Hematopoietic multipotent progenitor cell treated with erythropoietin and hydrocortisone succinate and interleukin-3 and kit ligand, for 15 days (in vitro differentiated cells): Measurements from ENCODE around the gene KLHL2.
"Not testable (repeated sequence)": the region's sequence is repeated elsewhere in the genome, so short reads cannot be mapped to it uniquely, and the experiment has no call there.

Source experiments
- DNase-seq: peaks from one replicate; pipeline ENCODE4 v3.0.0-alpha.2; 2015; ENCODE audit warnings: low spot score

KLHL2 gene

DNA sequence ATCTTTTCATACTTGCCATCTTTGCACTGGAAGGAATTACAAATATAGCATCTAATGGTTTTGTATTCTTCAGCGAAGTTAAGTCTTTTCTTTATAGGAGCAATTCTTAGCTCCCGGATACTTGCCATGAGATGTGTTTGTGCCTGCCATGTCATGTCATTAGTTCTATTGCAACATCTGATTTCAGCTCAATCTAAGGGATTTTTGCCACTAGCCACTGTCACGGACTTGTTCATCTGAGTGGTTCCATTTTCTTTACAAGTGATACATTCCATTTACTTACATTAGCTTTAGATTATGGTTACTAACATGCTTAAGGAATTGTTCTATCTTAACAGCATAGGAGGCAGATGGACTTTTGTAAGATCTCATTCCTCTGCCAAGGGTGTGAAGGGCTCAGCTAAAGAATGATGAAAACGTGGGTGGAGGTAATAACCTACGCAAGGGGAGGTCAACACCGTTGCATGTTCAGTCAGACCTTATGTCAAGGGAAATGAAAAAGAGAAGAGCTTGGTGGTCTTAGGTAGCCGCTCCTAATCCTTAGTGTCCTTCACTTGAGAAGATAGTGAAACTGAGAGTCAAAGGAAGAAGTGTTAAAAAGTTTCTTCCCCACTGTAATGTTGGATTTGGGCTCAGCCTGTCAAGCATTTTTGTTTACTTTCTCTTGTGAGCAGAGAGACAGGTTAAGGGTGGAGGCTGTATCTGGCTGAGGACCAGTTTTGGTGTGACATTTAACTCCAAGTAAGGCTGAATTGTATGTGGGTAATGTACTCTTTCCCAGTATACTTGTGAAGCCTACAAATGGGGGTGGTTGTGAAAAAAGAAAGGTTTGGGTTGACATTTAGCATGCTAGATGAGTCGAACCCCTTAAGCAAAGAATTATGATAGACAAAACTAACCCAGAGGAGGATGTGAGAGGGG lies 3.6 kb upstream of the KLHL2 start:
- no peak for DNase-seq

GRCh38 chr4:165204462-165204830 lies 2.9 kb upstream of the KLHL2 start:
- no peak for DNase-seq

- DNase-seq: no peak
Observed at GRCh38 chr4:165207016-165207430, 338 bp upstream of the KLHL2 start.

DNA sequence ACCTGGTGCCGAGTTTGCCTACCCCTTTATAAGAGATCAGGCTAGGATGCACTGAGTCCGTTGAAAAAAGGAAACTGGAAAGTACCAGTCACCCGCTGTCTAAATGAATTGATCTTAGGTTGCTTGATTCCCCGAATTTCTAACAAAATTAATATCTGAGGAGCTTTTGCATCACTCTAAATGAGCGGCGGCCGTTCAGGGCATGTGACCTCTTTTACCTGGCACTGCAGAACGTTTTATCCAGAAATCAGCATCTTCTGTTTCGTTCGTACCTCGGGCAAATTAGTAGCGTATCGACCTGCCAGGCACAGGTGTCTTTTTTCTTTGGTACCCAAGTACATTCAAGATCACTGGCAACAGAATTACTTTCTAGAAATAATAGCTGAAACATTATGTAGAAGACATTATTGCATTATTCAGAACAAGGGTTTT lies 876 bp downstream of the KLHL2 start:
- DNase-seq: no peak

DNA sequence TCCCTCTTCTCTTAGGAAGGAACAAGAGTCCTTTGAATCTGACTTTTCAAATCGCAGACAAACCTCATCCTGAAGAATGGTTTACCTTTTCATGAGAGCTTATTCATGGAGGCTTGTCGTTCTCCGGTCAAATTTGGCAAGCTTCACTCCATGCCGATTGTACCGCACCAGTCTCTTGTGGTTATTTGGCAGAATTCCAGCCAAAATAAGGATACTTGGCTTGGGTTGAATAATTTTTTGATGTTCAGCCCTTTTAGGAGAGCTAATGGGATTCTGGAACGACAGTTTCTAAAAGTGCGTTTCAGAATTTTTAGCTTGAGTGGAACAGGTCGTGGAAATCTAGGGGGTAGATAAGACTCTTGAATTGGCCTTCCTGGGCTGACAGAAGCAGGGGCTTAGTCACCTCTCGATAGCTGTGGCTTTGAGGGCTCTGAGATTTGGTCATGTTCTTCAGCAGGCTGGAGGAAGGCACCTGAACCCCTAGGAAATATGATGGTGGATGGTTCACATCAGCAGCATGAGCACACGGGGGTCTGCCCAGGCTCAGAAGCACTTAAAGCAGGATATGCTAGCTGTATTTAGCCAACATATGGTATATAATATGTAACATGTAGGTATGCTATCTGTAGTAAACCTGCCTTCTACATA lies 1.5 kb downstream of the KLHL2 start:
- no peak for DNase-seq

GRCh38 chr4:165209796-165210195 lies 2.4 kb downstream of the KLHL2 start:
- DNase-seq: no peak

GRCh38 chr4:165210566-165210965 lies 3.2 kb downstream of the KLHL2 start:
- no peak for DNase-seq

DNA sequence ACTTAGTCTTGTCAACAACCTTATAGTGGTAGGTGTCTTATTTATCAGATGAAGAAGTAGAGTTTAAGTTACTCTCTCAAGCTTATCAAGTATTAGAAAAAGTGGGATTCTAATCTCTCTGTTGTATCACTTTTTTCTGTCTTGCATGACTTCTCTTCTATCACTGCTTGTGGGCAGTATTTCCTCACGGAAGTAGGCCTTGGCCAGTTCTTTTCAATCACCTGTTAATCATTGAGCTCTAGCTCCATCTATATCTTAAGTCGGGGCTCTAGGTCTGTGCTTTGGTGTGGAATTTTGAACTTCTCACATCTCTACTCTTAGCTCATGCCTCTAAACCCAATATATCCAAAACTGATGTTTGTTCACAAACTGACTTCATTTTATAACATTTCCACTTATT lies 5.3 kb downstream of the KLHL2 start:
- DNase-seq: not testable (repeated sequence)

GRCh38 chr4:165213404-165213803 lies 6.0 kb downstream of the KLHL2 start:
- not testable (repeated sequence) for DNase-seq

- not testable (repeated sequence) for DNase-seq
Observed at GRCh38 chr4:165213991-165214709, 6.8 kb downstream of the KLHL2 start.

DNA sequence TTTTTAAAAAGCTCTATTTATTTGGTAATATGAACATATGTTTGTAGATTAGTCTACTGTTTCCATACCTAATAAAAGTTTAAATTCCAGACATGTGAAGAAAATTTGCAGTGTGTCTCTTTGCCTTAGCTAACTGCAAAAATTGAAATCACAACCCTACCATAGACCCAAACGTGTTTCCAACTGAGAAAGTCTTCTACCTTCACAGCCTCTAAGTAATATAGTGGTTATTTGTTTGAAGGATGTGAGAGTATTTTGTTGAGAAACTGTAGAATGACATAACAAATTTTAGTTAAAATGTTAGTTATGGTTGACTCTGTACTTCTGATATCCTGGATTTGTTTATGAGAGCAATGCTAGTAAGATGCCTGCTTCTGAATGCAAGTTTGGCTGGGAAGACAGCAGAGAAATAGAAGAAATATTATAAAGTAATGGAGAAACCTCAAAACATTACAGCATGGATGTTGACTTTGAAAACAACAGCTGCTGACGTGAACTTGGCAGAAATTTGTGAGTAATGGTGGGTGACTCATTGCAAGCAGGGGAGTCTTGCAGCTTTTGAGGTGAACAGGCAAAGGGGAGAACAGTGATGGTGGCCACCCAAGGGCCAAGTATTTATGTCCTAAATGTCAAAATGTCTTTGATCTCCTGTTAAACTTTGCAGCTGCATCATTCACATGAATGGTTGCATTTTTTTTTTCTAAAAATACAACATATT lies 7.8 kb downstream of the KLHL2 start:
- not testable (repeated sequence) for DNase-seq

DNA sequence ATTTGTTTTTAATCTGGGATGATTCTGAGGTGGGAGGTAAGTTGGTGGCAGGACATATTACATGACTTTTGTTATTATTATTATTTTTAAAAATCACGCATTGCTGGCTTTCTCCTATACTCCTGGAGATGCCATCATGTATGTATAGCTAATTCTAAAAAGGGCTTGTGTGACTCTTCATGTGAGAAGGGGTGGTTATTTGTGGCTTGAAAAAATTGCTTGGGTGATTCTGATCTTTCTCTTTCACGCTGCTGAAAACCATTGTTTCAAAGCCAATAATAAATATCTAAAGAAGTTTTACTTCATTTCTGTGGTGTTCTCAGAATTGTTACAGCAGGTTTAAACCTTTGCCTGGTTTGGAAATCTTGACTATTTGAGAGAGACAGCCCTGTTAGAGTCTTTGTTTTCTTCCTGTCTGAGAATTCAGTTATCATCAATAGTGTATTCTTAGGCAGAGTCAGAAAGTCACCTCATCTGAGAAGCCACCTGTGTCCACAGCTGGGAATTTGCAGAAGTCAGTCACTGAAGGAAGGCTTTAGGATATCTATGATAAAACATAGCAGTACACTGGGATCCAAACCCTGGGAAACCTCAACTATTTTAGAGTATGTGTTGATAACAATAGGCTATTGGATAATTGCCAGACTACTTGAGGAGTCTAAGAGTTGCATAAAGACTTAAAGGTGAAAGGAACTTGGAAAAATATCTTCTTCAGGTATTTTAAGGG lies 8.6 kb downstream of the KLHL2 start:
- not testable (repeated sequence) for DNase-seq

DNA sequence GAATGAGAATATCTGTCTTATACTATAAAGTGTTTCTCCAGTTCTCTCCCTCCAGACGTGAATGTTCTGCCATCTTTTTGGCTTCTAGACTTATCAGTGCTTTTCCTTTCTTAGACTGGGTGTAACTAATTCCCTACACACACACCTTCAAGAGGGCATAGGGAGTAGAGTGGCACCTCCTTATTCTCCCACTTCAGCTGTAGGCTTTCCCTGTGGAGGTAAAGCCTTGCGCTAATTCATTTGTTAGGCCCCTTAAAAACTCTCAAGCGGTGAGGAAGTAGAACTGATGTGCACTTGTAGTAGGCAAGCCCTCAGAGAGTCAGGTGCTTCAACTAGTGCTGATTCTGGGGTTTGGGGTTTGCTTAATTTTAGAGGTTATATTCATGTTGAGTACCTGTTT lies 10.0 kb downstream of the KLHL2 start:
- DNase-seq: no peak

GRCh38 chr4:165221306-165221705 lies 13.9 kb downstream of the KLHL2 start:
- DNase-seq: not testable (repeated sequence)

- not testable (repeated sequence) for DNase-seq
Observed at GRCh38 chr4:165221993-165222650, 14.8 kb downstream of the KLHL2 start.

DNA sequence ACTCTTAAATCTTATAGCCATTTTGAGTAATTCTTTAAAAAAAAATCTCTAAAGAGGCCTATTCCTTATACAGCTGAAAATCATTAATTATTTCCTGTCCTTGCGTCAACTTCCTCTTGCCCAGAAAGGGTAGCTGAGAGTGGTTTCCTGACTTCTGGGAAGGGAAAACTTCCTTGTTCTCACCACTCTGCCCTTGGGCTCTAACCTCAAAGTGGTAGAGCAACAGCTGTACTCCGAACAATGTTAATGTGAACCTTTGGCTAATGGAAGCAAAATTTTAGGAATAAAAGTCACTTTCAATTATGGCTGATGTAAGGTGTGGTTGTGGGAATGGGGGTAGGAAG lies 15.3 kb downstream of the KLHL2 start:
- no peak for DNase-seq

DNA sequence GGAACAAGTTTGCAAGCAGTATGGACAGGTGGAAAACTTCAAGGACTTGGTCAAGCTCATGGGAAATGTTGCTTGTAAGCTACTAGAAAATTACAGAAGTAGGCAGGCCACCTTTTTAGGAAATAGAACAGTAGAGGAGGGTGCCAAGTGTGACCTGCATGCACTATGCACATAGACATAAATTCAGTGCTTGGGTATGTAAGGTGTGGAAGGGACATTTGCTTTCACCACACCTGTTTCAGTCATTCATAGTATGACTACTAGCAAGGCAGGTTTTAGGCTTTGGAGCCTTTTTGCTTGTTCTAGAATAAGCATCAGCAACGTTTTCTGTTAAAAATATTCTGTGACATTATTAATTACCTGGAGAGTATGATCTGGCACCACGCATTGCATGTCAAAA lies 20.0 kb downstream of the KLHL2 start:
- not testable (repeated sequence) for DNase-seq

- not testable (repeated sequence) for DNase-seq
Observed at GRCh38 chr4:165229490-165230200, 22.3 kb downstream of the KLHL2 start.

DNA sequence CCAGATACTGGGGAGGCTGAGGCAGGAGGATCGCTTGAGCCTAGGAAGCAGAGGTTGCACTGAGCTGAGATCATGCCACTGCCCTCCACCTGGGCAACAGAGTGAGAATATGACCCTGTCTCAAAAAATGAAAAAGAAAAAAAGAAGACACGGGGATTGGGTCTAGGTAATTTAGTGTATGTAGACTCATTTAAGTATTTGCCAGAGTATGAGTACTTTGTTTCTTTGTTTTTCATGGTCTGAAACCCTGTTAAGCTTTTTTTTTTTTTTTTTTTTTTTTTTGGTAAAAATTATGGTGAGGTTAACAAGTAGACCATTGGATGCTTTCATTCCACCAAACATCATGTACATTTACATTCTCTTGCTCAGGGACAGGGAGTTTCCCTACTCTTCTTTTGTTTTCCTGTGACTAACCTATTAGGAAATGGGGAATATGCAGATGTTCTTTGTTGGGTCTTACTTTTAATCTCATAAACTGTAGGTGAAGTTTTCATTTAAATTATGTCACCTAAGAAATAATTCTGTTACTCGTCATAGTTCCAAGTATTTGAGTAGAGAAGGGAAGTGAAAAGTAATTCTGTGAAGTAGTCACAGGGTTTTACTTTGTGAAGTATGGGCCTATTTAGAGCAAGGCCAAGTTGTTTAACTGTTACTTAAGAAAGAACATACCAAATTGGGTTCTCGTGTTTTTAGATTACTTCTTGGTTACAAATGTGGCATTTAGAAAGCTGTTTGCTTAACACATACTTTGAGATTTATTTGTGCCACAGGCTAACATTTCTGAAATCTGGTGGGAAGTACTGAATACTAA lies 25.5 kb downstream of the KLHL2 start:
- DNase-seq: not testable (repeated sequence)
